ENCODE results near the gene PCGF5.
"Not testable (repeated sequence)": the region's sequence is repeated elsewhere in the genome, so short reads cannot be mapped to it uniquely, and the experiment has no call there.

Gene PCGF5

GRCh38 chr10:91210435-91210834 lies 10.0 kb upstream of the PCGF5 start:
- peak; percentile 89 for DNase-seq

DNA sequence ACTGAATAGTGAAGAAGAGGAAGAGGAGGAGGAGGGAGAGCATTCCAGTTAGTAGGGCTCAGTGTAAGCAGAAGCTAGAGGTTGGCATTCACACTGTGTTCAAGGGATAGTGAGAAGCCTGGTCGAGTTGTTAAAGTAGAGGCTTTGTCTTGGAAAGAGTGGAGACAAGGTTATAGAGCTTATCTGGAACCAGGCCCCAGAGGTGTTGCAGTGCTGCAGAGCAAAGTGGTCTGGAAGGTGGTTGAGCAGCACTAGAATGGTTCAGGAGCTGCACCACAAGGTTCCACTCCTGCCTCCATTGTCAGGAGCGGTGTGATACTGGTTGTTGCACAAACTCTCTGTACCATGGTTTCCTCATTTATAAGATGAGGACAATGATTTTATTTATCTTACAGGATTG lies 8.8 kb upstream of the PCGF5 start:
- DNase-seq, result no peak

DNA sequence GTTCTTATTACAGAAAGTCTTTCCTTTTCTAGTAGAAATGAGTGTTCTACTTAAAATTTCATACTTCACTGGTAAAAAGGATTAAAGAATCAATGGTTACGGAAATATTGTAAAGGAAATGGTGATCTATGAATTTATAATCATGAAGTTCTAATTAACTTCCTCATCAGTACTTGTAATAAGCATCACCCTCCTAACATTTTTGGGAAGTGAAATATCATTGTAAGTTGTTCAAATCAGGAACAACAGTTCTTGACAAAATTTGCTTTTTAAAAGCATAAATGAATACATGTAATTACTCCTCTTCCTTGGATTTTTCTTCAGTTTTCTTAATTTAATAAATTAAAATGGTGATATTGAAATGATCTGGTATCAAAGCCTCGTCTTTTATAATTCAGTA lies 5.6 kb upstream of the PCGF5 start:
- no peak for DNase-seq

- DNase-seq, result no peak
Observed at GRCh38 chr10:91215384-91215783, 5.1 kb upstream of the PCGF5 start.

- no peak for DNase-seq
Observed at GRCh38 chr10:91219371-91220193, 881 bp upstream of the PCGF5 start.

GRCh38 chr10:91220954-91221675 lies 652 bp downstream of the PCGF5 start:
- no peak for DNase-seq

GRCh38 chr10:91226093-91226492 lies 5.6 kb downstream of the PCGF5 start:
- DNase-seq, result no peak

DNA sequence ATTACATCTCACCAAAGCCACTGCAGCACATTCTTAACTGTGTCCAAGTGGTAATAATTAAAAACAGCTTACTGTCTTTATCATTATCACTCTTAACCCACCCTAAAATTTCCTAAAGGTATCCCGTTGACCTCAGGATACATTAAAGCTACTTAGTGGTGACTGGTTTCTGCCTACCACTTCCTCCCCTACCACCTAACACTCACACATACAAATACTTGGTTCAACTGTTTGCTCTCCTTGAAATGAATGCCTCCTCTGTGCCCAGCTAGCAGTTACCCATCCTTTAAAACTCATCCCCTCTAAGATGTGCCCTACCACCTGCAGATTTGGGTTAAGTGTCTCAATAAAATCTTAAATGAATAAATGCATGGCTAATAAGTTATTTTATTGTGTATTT lies 7.1 kb downstream of the PCGF5 start:
- no peak for DNase-seq

- no peak for DNase-seq
Observed at GRCh38 chr10:91229683-91230082, 9.2 kb downstream of the PCGF5 start.

- no peak for DNase-seq
Observed at GRCh38 chr10:91238191-91238590, 17.7 kb downstream of the PCGF5 start.

DNA sequence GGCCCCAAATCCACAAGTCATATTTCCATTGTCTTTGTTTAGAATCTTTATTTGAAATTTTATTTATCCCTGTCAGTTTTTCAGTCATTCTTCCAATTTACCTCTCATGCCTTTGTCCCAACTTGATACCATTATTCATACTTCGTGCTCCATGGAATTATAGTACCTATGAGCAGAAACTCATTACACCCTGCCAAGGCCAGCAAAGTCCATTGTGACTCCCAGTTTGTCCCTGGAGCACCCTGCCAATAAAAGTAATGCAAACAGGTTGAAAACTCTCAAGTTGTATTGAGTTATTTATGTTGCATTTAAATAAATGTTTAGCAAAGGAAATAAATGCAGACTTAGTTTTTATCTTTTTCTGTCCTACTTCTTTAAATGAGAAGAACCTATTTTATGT lies 19.3 kb downstream of the PCGF5 start:
- DNase-seq, result no peak

- DNase-seq, result no peak
Observed at GRCh38 chr10:91242940-91243339, 22.5 kb downstream of the PCGF5 start.

- DNase-seq, result no peak
Observed at GRCh38 chr10:91247360-91248111, 27.1 kb downstream of the PCGF5 start.

DNA sequence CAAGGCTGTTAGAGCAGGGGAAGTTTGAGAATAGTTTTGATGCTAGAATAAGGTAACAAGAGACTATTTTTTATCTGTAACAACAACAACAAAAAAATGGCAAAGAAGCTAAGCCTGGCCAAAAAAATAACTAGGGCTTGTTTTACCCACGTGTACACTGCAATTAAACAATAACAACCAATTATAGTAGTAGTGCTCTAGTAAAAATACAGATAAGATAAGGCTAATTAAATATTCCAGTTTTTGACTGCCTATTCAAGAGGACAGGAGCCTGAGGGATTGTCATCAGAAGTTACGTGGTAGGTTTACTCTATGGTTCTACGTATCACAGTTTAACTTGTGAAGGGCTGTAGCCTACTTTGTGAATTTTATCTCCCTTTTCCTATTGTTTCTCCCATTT lies 29.2 kb downstream of the PCGF5 start:
- DNase-seq, result no peak

DNA sequence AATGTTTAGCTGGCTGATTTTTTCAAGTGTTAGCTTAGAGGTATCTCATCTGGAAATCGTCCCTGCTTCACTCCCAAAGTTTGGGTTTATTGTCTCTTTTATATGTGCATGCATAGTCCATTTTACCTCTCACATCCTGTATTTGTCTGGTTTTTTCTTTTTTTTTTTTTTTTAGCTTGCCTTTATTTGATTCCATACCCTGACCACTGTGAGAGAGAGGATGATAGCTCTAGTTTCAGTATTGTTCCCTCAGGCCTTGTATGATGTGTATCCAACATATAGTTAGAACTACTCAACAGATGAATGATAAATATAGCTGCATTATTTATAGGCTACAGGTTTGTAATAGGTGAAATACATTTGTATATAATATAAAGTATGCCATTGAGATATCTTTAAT lies 29.9 kb downstream of the PCGF5 start:
- DNase-seq, result no peak

DNA sequence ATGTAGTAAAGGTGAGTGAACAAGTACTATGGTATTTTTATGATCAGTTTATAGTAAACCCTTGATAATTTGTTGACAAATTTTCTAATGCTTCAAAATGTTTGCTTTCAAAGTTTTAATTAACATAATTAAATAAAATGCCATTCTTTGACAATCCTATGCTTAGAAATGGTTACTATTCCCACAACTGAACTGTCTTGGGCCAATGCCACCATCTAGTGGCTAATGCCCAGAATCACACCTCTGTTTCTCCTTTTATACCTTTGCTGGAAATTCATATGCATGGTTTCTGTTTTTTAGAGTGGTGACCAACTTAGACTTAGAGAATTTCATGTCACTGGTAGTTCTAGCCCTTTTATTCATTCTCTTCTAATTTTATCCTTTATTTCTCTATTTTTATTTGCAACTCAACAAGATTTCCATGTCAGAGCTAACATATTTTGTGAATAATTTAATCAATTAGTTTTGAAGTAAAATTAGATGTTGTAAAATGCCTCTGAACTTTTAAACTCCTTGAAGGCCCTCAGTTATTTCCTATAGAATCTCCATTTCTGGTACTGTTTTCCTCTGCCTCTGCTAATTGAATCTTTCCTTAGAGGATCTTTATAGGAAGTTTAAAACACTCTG lies 31.1 kb downstream of the PCGF5 start:
- peak; percentile 6 for DNase-seq

DNA sequence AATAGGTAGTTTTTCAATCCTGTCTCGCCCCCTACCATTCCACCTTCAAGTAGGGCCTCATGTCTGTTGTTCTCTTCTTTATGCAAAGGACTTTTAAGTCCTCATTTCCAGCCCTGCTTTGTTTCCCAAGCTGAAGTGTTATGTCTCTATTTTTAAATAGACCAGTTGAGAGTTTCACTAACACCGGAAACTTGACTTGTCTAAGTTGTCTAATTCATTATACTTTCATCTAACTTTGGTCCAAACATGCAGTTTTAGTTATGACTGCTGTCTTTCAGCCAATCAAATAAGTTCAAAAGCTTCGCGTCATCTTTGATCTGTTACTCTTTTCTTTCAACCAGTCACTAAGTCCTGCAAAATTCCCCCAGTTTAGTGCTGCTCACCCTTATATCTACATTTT lies 32.8 kb downstream of the PCGF5 start:
- no peak for DNase-seq

- DNase-seq, result no peak
Observed at GRCh38 chr10:91257310-91257709, 36.8 kb downstream of the PCGF5 start.

GRCh38 chr10:91260417-91260816 lies 40.0 kb downstream of the PCGF5 start:
- DNase-seq, result not testable (repeated sequence)

DNA sequence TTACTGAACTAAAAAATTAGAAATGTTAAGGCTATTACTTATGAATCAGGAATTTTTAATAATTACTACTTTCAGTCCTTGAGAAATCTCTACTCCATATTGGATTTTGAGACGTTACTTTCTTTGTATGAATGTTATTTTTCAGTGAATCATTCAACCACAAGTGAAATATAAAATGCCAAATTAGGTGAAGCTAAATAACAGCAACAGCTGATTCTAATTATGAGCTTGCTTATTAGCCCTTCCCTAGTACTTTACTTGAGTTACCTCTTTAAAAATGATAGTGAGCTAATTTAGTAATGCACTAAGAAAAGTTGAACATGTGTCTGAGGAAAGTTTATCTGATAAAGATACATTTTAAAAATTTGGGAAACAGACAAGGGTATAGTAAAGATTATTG lies 51.4 kb downstream of the PCGF5 start:
- DNase-seq, result no peak

GRCh38 chr10:91284486-91285090 lies 64.1 kb downstream of the PCGF5 start:
- DNase-seq, result no peak

DNA sequence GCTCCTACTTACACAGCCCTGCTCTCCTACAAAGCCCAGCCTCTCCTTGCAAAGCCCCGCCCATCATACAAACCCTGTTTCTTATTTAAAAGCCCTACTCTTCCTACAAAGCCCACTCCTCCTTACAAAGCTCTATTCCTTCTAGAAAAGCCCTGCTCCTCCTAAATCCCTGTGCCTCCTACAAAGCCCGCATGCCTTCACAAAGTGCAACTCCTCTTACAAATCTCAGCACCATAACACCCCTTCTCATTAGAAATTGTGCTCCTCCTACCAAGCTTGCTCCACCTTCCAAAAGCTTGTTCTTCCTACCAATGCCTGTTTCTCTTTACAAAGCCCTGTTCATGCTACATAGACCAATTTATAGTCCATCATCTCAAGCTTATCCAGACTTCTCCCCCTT lies 66.1 kb downstream of the PCGF5 start:
- DNase-seq, result no peak

DNA sequence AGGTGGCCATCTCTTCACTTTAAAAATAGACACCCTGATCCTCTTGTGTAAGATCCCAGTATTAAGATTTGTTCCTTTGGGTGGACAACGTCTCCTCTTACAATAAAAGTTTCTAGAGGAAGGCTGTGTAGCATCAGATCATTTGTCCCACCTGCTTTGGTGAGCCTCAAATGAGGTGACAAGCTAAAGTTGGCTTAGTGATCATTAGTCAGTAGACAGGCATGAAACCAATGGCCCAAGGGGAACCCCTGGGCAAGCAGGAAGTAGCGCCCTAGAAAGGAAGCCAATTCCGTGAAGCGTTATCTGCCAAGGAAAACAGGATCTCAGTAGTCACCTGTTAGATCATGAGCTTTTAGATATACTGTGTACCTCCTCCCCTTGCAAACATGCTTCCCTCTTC lies 66.8 kb downstream of the PCGF5 start:
- DNase-seq, result no peak

All from NCI-H2029 treated with DMSO at 0.1 percent for 48 hours (cell line).